Stimulated activated CD8-positive, alpha-beta memory T cell treated with anti-CD3 and anti-CD28 coated beads, Interleukin-4, amount 100 ng/mL, for 48 hours (primary cell): ENCODE data around the gene TNIK.

Experiments
- DNase-seq: peaks from one replicate; pipeline ENCODE4 v3.0.0-alpha.2; 2020

The TNIK gene

GRCh38 chr3:171058058-171058457, 402.1 kb downstream of the TNIK start:
- DNase-seq: no peak

- DNase-seq: no peak
Observed at GRCh38 chr3:171057072-171057471, 403.1 kb downstream of the TNIK start.

- no peak for DNase-seq
Observed at GRCh38 chr3:171056528-171056927, 403.7 kb downstream of the TNIK start.

- no peak for DNase-seq
Observed at GRCh38 chr3:171055336-171056178, 404.6 kb downstream of the TNIK start.

GRCh38 chr3:171054921-171055320, 405.3 kb downstream of the TNIK start:
- no peak for DNase-seq

GRCh38 chr3:171054231-171054630, 406.0 kb downstream of the TNIK start:
- no peak for DNase-seq

- DNase-seq: peak; percentile 48
Observed at GRCh38 chr3:171049861-171050444, 410.3 kb downstream of the TNIK start.

GRCh38 chr3:171046760-171047159, 413.4 kb downstream of the TNIK start:
- DNase-seq: no peak

- DNase-seq: no peak
Observed at GRCh38 chr3:171044835-171045793, 415.1 kb downstream of the TNIK start.

- DNase-seq: no peak
Observed at GRCh38 chr3:171044384-171044783, 415.8 kb downstream of the TNIK start.

- DNase-seq: no peak
Observed at GRCh38 chr3:171039674-171040073, 420.5 kb downstream of the TNIK start.

- no peak for DNase-seq
Observed at GRCh38 chr3:171038342-171038741, 421.9 kb downstream of the TNIK start.

- DNase-seq: no peak
Observed at GRCh38 chr3:171028779-171029232, 431.4 kb downstream of the TNIK start.

- DNase-seq: peak; percentile 66
Observed at GRCh38 chr3:171028025-171028778, 432.0 kb downstream of the TNIK start.

- DNase-seq: no peak
Observed at GRCh38 chr3:171026597-171027293, 433.5 kb downstream of the TNIK start, which contains the start of gene SLC2A2. Gene SLC2A2 (minus strand): TSS chr3:171026720. CDS start chr3:171026670, 50 bp downstream.

- no peak for DNase-seq
Observed at GRCh38 chr3:171023566-171023965, 436.6 kb downstream of the TNIK start.

- DNase-seq: no peak
Observed at GRCh38 chr3:171021377-171021776, 438.8 kb downstream of the TNIK start.

- no peak for DNase-seq
Observed at GRCh38 chr3:171018156-171018935, 441.9 kb downstream of the TNIK start.

GRCh38 chr3:171013822-171014748, 446.1 kb downstream of the TNIK start:
- no peak for DNase-seq

GRCh38 chr3:171011873-171012336, 448.3 kb downstream of the TNIK start:
- no peak for DNase-seq
